COLO829 (cell line): ENCODE measurements around the gene CACNG7.

Experiments
- DNase-seq: peaks from one replicate; pipeline ENCODE4 v3.0.0; 2012; ENCODE audit warnings: low spot score

Gene CACNG7

DNA sequence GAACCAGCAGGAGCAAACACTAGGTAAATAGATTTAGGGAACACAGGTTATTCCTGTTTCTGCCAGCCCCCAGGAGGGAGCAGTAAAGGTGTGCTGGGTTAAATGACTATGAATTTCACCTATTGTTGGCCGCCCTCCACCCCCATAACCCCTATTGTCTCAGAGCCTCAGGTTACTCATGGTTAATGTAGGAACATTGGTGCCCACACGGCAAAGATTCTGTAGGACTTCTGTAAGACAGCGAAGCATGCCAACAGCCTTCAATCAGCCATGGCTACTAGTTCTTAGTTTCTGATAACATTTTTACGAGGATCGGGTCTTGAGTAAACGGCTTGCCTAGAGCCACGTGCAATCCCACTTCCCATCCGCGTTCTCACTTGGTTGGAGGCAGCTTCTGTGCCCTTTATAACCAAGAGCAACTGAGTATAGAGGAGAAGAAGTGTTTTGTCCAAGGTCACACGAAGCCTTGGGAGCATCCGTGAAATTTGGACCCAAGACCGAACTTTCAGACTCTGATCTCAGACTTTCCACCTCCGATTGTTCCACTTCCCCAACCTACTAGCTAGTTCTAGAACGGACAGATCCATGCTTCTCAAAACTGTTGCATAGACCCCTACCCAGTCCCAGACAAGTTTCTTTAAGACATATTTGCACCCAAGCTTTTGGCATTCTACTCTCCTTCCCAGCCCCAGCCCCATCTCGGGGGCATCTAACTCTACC lies 48.5 kb downstream of the CACNG7 start:
- DNase-seq: no peak

DNA sequence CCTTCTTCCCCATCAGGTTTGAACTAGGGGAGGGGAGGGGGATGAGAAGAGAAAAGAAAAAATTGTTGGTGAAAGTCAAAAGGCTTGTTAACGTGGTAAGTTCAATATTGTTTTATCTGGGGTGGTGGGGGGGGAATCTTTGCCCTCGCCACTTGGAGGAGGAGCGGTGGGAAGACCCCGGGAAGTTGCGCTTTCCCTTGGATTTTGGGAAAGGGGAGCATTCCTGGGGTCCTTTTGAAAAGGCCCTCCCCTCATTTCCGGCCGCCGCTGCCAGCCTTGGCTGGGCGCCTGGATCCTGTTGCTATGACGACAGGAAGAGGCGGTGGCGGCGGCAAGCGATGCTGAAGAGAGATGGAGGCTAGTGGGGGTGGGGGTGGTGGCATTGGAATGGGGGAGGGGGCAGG lies 49.1 kb downstream of the CACNG7 start:
- no peak for DNase-seq

GRCh38 chr19:53958823-53959757 lies 50.0 kb downstream of the CACNG7 start:
- no peak for DNase-seq

DNA sequence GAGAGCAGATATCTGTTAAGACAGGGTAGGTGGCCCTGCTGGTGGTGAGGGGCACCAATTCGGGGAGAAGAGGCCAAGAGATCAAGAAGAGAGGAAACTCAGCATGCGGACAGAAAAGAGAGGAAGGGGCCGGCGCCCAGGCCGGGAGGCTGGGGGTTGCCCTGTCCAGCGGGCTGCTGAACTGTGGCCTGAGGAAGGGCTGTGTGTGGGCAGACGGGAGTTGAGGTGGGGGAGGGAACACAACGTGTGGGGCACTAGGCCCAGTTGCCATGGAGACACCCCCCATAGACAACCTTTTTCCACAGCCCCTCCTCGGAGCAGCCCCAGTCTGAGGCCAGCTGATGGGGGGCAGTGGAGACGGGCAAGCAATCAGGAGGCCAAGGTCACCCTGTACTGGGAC lies 51.1 kb downstream of the CACNG7 start:
- no peak for DNase-seq

- DNase-seq: no peak
Observed at GRCh38 chr19:53960886-53961285, 51.8 kb downstream of the CACNG7 start.

DNA sequence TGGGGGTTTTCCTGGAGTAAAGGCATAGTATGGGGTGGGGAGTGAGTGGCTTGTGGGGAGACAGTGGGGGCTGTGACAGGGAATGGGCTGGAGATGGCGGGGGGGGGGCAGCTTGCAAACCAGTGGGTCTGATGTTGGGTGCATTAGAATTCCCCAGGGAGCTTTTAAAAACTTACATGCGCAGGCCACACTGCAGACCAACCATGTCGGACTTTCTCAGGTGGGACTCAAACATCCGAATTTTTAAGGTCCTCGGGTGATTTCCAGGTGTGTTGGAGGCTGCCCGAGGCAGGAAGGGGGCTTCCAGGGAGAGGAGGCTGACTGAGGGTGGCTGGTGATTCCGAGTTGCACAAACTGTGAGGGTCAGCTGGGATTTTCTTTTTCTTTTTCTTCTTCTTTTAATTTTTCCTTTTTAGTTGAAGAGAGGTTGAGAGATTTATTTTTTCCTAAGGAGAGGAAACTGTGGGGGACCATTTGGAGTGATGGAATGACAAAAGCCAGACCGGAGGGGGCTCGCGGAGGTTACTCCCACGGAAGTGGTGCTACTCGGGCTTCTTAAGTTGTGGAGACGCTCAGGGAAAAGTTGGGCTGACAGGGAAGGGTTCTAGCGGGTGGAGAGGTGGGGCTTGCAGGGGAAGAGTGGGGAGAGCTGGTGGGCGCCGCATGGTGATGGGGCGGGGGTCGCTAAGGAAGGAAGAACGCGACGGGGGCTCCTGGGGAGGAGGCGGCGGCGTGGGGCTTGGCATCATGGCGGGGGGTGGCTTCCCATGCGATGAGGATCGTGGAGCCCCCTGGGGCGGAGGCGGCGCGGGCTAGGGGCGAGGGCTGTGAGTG lies 52.7 kb downstream of the CACNG7 start:
- DNase-seq: no peak

DNA sequence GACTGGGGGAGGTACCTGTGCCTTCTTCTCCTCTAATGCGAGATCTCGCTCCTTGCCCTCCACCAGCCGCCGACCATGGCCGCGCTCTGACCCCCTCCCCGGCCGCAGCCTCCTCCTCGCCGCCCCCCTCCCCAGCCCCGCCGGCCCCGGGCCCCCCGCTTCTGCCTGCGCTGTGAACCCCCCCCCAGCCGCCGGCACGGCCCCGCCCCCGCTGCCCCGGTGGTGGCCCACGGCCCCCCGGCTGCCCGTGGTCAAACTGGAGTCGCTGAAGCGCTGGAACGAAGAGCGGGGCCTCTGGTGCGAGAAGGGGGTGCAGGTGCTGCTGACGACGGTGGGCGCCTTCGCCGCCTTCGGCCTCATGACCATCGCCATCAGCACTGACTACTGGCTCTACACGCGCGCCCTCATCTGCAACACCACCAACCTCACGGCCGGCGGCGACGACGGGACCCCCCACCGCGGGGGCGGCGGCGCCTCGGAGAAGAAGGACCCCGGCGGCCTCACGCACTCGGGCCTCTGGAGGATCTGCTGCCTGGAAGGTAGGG lies 53.9 kb downstream of the CACNG7 start, which contains the start of gene CACNG8:
CACNG8 (plus strand) TSS at position 51 of the 545 bp plus-strand sequence.
- DNase-seq: no peak

DNA sequence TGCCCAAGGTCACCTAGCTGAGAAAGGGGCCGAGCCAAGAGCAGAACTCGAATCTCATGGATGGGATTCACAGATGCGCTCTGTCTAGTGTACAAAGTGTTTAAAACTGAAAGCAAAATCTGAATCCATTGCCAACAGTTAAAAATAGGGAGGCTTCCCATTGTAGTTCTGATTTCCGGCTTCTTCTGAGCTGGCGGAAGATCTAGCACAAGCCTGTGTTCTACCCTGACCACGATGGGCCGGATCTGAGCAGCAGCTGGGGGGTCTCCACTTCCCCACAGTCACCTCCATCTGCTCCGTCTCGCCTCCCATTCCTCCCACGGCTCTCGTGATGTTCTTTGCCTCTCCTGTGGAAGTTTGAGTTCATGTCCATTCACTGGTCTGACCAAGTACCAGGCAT lies 56.0 kb downstream of the CACNG7 start:
- DNase-seq: no peak

GRCh38 chr19:53966931-53967330 lies 57.9 kb downstream of the CACNG7 start:
- no peak for DNase-seq

GRCh38 chr19:53969366-53969765 lies 60.3 kb downstream of the CACNG7 start:
- DNase-seq: no peak

GRCh38 chr19:53971673-53972072 lies 62.6 kb downstream of the CACNG7 start:
- DNase-seq: no peak

DNA sequence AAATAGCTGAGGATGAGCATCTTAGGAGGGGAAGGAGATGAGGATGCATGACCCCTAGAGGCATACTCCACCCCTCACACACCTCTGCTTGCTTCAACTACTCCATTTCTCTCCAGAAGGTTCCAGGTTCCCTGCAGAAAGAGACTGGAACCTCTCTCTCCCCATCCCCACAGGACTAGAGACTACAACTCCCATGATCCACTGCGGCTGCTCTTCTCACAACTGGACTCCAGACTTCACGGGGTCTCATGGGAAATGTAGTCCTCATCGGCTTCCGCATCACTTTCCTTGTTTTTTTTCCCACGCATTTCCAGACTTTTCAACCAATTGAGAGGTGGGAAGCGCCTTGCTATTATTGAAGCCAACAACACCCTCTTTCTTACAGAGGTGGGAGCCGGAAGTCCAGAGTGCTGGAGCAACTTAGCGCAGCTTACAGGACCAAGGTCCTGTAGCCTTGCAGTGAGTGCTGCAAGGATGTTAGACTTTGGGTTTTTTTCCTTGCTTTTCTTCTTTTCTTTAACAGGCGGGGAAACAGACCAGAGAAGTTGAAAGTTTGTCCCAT lies 68.4 kb downstream of the CACNG7 start:
- DNase-seq: peak; percentile 86

- peak; percentile 36 for DNase-seq
Observed at GRCh38 chr19:53977991-53978731, 69.1 kb downstream of the CACNG7 start.

DNA sequence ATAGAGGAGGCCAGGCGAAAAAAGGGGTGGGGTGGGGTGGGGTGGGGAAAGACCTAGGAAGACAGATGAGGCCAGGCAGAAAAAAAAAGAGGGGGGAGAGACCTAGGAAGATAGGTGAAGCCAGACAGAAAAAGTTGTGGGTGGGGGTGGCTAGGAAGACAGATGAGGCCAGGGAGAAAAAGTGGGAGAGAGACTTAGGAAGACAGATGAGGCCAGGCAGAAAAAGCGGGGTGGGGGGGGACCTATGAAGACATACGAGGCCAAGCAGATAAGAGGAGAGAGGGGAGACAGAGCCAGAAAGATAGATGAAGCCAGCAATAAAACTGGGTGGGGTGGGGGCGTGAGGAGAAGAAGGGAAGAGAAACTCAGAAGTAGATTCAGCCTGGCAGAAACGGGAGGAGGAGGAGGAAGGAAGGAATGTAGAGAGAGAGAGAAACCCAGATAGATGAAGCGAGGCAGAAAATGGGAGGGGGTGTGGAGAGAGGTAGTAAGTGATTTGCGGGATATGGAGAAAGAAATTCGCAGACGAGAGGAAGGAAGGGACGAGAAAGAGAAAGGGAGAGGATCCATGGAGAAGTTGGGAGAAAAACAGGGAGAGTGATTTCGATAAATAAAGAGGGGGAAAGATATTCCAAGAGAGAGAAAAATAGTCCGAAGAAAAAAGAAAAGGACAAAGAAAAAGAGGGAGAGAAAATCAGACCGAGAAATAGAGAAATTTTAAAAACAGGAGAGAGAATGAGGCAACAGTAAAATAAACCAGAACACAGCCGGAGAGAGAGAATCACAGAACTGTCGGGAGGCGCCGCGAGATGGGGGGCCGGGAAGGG lies 70.1 kb downstream of the CACNG7 start:
- no peak for DNase-seq

- DNase-seq: no peak
Observed at GRCh38 chr19:53980539-53981375, 71.7 kb downstream of the CACNG7 start.

DNA sequence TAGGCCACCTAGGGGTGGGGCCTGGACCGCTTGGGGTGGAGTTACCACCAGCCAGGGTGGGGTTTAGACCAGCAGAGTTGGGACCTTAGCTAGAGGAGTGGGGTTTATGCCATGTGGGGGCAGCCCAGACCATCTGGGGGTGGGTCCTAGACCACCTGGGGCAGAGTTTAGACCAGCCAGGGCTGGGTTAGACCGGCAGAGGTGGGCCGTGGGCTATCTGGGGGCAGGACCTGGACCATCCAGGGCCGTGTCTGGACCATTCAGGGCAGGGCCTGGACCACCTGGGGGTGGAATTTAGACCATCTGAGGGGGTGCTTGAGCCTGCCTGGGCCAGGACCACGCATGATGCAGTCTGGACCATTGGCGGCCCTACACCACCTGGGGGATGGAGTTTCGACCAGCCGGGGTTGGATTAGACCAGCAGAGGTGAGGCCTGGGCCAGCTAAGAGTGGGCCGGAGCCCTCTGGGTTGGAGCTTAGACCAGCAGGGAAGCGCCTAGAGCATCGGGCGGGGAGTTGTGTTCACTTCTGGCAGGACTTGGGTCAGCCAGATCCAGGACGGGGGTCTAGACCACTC lies 72.4 kb downstream of the CACNG7 start:
- DNase-seq: no peak

DNA sequence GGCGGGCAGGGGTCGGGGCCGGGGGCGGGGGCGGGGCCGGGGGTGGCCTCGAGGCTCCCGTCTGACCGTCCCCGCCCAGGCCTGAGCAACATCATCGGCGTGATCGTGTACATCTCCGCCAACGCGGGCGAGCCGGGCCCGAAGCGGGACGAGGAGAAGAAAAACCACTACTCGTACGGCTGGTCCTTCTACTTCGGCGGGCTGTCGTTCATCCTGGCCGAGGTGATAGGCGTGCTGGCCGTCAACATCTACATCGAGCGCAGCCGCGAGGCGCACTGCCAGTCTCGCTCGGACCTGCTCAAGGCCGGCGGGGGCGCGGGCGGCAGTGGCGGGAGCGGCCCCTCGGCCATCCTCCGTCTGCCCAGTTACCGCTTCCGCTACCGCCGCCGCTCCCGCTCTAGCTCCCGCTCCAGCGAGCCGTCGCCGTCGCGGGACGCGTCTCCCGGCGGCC lies 72.9 kb downstream of the CACNG7 start:
- no peak for DNase-seq

DNA sequence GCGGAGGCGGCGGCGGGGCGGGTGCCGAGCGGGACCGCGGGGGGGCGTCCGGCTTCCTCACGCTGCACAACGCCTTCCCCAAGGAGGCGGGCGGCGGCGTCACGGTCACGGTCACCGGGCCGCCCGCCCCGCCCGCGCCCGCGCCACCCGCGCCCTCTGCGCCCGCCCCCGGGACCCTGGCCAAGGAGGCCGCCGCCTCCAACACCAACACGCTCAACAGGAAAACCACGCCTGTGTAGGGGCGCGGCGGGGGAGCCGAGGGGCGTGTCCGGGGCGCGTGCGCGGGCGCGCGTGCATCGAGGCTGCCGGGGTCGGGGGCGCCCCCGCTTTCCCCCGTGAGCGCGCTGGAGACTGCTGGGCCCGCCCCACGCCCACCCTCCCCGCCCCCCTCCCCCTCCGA lies 73.5 kb downstream of the CACNG7 start:
- DNase-seq: no peak
